ENCODE measurements around the gene VEZF1. TPM values are rescaled to one million over a fixed set of nuclear protein-coding genes. Genes with fewer than 3 reads are reported as not detected.

The VEZF1 gene
- total and polyA plus RNA-seq, 2 of the 4 experiments (the other 2 are of a cell fraction), result 21.1 to 42.1 TPM

GRCh38 chr17:57984936-57985674, 2.9 kb downstream of the VEZF1 start:
- Histone ChIP-seq H4K20me1 (ENCODE audit: insufficient read depth, low read length) (peaks cover 46% of the 10 kb centered on the region), H3K9ac (ENCODE audit: low read depth, low read length) (peak overlapping the region; percentile 80), H4K5ac (ENCODE audit: low read depth, low read length) (peak overlapping the region; percentile 57; the same call in 1 of the 2 replicates), H2BK5ac (ENCODE audit: low read depth, low read length, poor library complexity, severe bottlenecking) (peak overlapping the region; percentile 77), H3K9me1 (ENCODE audit: insufficient read depth, low read length) (peaks cover 12% of the 10 kb centered on the region), H3K79me1 (ENCODE audit: low read depth in 1 of 2, low read length in 2 of 2) (peaks cover 14 to 67% of the 10 kb centered on the region in 2 experiments; a peak in 3 of 4 replicates), H2AFZ (replicated peaks; ENCODE audit: low read length, poor library complexity) (no peak overlapping the region), H3K56ac (ENCODE audit: extremely low read depth, insufficient read depth, low read length) (peak overlapping the region; percentile 39; the same call in 1 of the 2 replicates), H2AK5ac (ENCODE audit: low read depth, low read length) (no peak overlapping the region; the same call in 1 of the 2 replicates), H2BK120ac (ENCODE audit: low read depth, low read length) (no peak overlapping the region), H3K27me3 (ENCODE audit: control insufficient read depth, insufficient read depth, low read length) (no peaks in the 10 kb centered on the region), H4K8ac (ENCODE audit: low read depth in 2 of 2, low read length in 2 of 2) (peak overlapping the region in 1 of 2 experiments; percentile 23; a peak in 1 of 4 replicates), H3K23ac (ENCODE audit: low read depth, low read length) (peak overlapping the region; percentile 90), H3K36me3 (ENCODE audit: control insufficient read depth, insufficient read depth, low read length) (peaks cover 15% of the 10 kb centered on the region), H2BK20ac (ENCODE audit: low read depth, low read length) (peak overlapping the region; percentile 53; the same call in 1 of the 2 replicates), H4K91ac (ENCODE audit: insufficient read depth, low read depth, low read length) (no peak overlapping the region), H3K4me1 (ENCODE audit: control insufficient read depth, insufficient read depth, low read length) (peaks cover 28% of the 10 kb centered on the region), H2BK15ac (ENCODE audit: low read depth, low read length) (no peak overlapping the region), H3K18ac (ENCODE audit: low read depth, low read length) (peak overlapping the region; percentile 63), H2AK9ac (replicated peaks; ENCODE audit: low read depth, low read length, poor library complexity) (no peak overlapping the region), H3K4me3 (ENCODE audit: insufficient read depth, low read depth, low read length) (peak overlapping the region; percentile 9; the same call in 1 of the 2 replicates), H3K14ac (replicated peaks; ENCODE audit: low read depth, low read length) (peak overlapping the region; percentile 61), H3K27ac (ENCODE audit: insufficient read depth, low read length) (peak overlapping the region; percentile 79; the same call in 1 of the 2 replicates), H3K4ac (ENCODE audit: low read depth, low read length) (peak overlapping the region; percentile 77), H3K9me3 (ENCODE audit: control insufficient read depth, insufficient read depth, low read length) (no peaks in the 10 kb centered on the region), H3K4me2 (ENCODE audit: low read depth, low read length) (peak overlapping the region; percentile 90)
- no peak for TF ChIP-seq FOS (IDR thresholded peaks at IDR 0.05; ENCODE audit: low read depth, low read length)
- no peak for TF ChIP-seq CEBPB (IDR thresholded peaks at IDR 0.05; ENCODE audit: low read depth, low read length)
- no peak for TF ChIP-seq BHLHE40 (IDR thresholded peaks at IDR 0.05; ENCODE audit: low read depth, low read length)
- TF ChIP-seq CTCF (conservative IDR thresholded peaks at IDR 0.05; ENCODE audit: low read depth, low read length), result no peak
- POLR2A ChIA-PET (ENCODE audit: unreplicated experiment), result interaction anchor here (1.1 to 1.5 kb wide), 4 partner anchors 30 to 130 kb away, joined by 4 to 8 read pairs (median 6); partner anchors contain the start of gene CUEDC1
- intact Hi-C loops (cut with micrococcal nuclease) (no loop called here), in situ Hi-C loops (cut with MboI; ENCODE audit: low sequenced_read_pairs) (no loop called here), dilution Hi-C loops (cut with HindIII; ENCODE audit: low sequenced_read_pairs, unreplicated experiment) (loop anchor here (25.0 kb wide), 1 partner anchor 123 kb away; the partner anchor contains the start of gene MRPS23)
- no peak for ATAC-seq (ENCODE audit: low read depth)
- DNase-seq, result no peak
- no CpG with 5 or more reads among the region's 4 CpGs for WGBS, 2 experiments (ENCODE audit: extremely low coverage in 2 of 2, insufficient read length in 1 of 2)
- BruUV-seq (replicated peaks), result no TSS peak
- CTCF ChIA-PET, result no interaction called here
